Dendritic cell treated with granulocyte-macrophage colony-stimulating factor and Interleukin-4, amounts not matched to agents 40 ng/mL and 50 ng/mL, for 4 days (primary cell): Measurements from ENCODE around the gene SAMD4B.

Experiments
- H3K27ac Mint-ChIP-seq: one replicate; pipeline ENCODE4 v1.8.0; 2022; ENCODE audit warnings: mild to moderate bottlenecking, mixed read lengths
- H3K27me3 Mint-ChIP-seq: one replicate; pipeline ENCODE4 v1.8.0; 2022; ENCODE audit warnings: mild to moderate bottlenecking, mixed read lengths
- H3K36me3 Mint-ChIP-seq: one replicate; pipeline ENCODE4 v1.8.0; 2022; ENCODE audit warnings: low read depth, mixed read lengths
- H3K4me1 Mint-ChIP-seq: one replicate; pipeline ENCODE4 v1.8.0; 2022; ENCODE audit warnings: low read depth, mixed read lengths
- H3K4me3 Mint-ChIP-seq: one replicate; pipeline ENCODE4 v1.8.0; 2022; ENCODE audit warnings: mild to moderate bottlenecking, moderate library complexity, mixed read lengths
- H3K9me3 Mint-ChIP-seq: one replicate; pipeline ENCODE4 v1.8.0; 2022; ENCODE audit warnings: mixed read lengths
- intact Hi-C: fragments of 100-400 bp; cut with micrococcal nuclease; formaldehyde crosslinking; loops from one replicate; pipeline ENCODE4 v1.15.0; 2022

The SAMD4B gene

GRCh38 chr19:39355253-39355652 is 13.0 kb downstream of the SAMD4B start:
- intact Hi-C loops, result no loop called here
- no peak overlapping the region for H3K4me3 Mint-ChIP-seq
- H3K27me3 Mint-ChIP-seq, result no peaks in the 10 kb centered on the region

DNA sequence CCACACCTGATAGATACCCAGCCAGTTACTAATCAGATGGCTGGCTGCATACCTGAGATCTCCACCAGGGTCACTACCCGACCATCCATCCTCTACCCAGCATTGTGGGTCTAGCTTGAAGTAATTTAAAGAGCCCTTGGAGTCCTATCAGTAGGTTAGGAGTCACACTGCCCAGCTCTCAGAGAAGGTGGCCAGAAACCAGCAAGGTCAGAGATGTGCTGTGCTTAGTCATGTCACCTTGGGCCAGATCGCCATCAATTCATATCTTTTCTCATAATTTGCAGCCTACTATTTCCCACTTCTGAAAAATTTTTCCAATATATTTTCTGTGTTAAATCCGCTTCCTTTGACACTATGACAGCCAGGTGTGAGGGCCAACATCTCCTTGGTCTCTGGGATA is 13.9 kb downstream of the SAMD4B start:
- H3K27ac Mint-ChIP-seq, result no peak overlapping the region
- H3K4me1 Mint-ChIP-seq, result peaks cover 18% of the 10 kb centered on the region
- H3K4me3 Mint-ChIP-seq, result no peak overlapping the region
- no peaks in the 10 kb centered on the region for H3K9me3 Mint-ChIP-seq
- H3K36me3 Mint-ChIP-seq, result peaks cover 94% of the 10 kb centered on the region
- intact Hi-C loops, result no loop called here
- no peaks in the 10 kb centered on the region for H3K27me3 Mint-ChIP-seq

More at GRCh38 chr19:39355253-39355652, 13.0 kb downstream of the SAMD4B start:
- Mint-ChIP-seq H3K9me3 (no peaks in the 10 kb centered on the region), H3K4me1 (peaks cover 21% of the 10 kb centered on the region), H3K27ac (no peak overlapping the region), H3K36me3 (peaks cover 94% of the 10 kb centered on the region)

DNA sequence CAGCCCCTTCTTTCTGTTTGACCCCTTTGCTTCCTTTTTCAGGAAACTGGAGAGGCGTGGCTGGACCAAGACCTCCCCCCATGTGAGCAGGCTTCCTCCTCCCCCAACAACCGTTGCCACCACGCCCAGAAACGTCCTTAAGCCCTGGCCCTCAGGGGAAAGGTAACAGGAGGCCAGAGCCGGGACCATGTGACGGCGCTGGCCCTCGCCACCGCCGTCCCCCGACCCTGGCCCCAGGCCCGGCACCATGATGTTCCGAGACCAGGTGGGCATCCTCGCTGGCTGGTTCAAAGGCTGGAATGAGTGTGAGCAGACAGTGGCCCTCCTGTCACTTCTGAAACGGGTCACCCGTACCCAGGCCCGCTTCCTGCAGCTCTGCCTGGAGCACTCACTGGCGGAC is 14.4 kb downstream of the SAMD4B start:
- Mint-ChIP-seq H3K27me3 (no peaks in the 10 kb centered on the region), H3K9me3 (no peaks in the 10 kb centered on the region), H3K27ac (no peak overlapping the region), H3K36me3 (peaks cover 95% of the 10 kb centered on the region), H3K4me1 (peaks cover 12% of the 10 kb centered on the region), H3K4me3 (no peak overlapping the region)
- intact Hi-C loops, result no loop called here

- Mint-ChIP-seq H3K9me3 (no peaks in the 10 kb centered on the region), H3K27ac (no peak overlapping the region), H3K27me3 (no peaks in the 10 kb centered on the region), H3K36me3 (peaks cover 100% of the 10 kb centered on the region), H3K4me3 (no peak overlapping the region), H3K4me1 (peaks cover 8% of the 10 kb centered on the region)
- intact Hi-C loops, result no loop called here
These were observed 16.8 kb downstream of the SAMD4B start for GRCh38 chr19:39359026-39359425.

DNA sequence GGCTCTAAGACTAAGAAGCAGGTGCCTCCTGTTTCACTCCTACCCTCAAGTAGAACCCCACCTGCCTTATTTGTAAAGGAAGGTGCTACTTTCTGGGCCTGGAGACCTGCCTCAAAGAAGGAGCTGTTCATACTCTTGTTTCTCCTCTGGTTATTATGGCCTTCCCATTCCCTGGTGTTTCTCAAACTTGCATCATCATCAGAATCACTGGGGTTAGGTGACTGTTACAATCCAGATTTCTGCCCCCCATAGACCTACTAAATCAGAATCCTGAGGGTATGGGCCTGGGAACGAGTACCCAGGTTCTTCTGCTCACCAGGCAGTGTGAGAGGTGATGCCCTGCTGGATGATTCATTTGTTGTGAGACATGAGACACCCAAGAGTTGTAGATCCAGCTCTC is 18.4 kb downstream of the SAMD4B start:
- Mint-ChIP-seq H3K4me1 (peaks cover 8% of the 10 kb centered on the region), H3K4me3 (no peak overlapping the region), H3K27me3 (no peaks in the 10 kb centered on the region), H3K9me3 (no peaks in the 10 kb centered on the region), H3K27ac (no peak overlapping the region), H3K36me3 (peaks cover 100% of the 10 kb centered on the region)
- intact Hi-C loops, result no loop called here

- H3K9me3 Mint-ChIP-seq, result no peaks in the 10 kb centered on the region
- intact Hi-C loops, result no loop called here
- H3K27me3 Mint-ChIP-seq, result no peaks in the 10 kb centered on the region
- no peaks in the 10 kb centered on the region for H3K4me1 Mint-ChIP-seq
- H3K36me3 Mint-ChIP-seq, result peaks cover 96% of the 10 kb centered on the region
- H3K4me3 Mint-ChIP-seq, result no peak overlapping the region
- H3K27ac Mint-ChIP-seq, result no peak overlapping the region
These were observed 20.7 kb downstream of the SAMD4B start for GRCh38 chr19:39362682-39363657.

GRCh38 chr19:39363901-39364457 is 21.8 kb downstream of the SAMD4B start:
- peaks cover 96% of the 10 kb centered on the region for H3K36me3 Mint-ChIP-seq
- H3K27me3 Mint-ChIP-seq, result no peaks in the 10 kb centered on the region
- H3K27ac Mint-ChIP-seq, result no peak overlapping the region
- no peak overlapping the region for H3K4me3 Mint-ChIP-seq
- H3K9me3 Mint-ChIP-seq, result no peaks in the 10 kb centered on the region
- intact Hi-C loops, result no loop called here
- no peaks in the 10 kb centered on the region for H3K4me1 Mint-ChIP-seq

DNA sequence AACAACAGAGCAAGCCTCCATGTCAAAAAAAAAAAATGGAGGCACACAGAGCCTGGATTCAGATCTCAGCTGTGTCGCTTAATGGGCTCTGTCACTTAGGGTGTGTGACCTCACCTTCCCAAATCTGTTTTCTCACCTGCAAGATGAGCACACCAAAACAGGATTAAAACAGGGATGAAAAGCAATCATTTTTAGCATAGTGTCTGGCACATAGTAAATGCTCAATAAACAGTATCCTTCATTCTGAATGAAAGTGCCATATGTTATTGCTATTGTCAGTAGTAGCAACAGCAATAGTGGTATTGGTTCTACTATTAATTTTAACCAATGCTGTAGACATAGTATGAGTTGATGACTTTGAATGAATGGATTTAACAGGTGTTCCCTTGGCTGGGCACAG is 23.3 kb downstream of the SAMD4B start:
- no peak overlapping the region for H3K27ac Mint-ChIP-seq
- intact Hi-C loops, result no loop called here
- no peaks in the 10 kb centered on the region for H3K27me3 Mint-ChIP-seq

GRCh38 chr19:39369200-39369599 is 27.0 kb downstream of the SAMD4B start:
- intact Hi-C loops, result no loop called here
- Mint-ChIP-seq H3K4me1 (no peaks in the 10 kb centered on the region), H3K36me3 (peaks cover 96% of the 10 kb centered on the region), H3K27ac (no peak overlapping the region), H3K9me3 (no peaks in the 10 kb centered on the region), H3K4me3 (no peak overlapping the region), H3K27me3 (no peaks in the 10 kb centered on the region)

More for the DNA sequence above, 23.3 kb downstream of the SAMD4B start:
- Mint-ChIP-seq H3K4me1 (no peaks in the 10 kb centered on the region), H3K9me3 (no peaks in the 10 kb centered on the region), H3K36me3 (peaks cover 96% of the 10 kb centered on the region), H3K4me3 (no peak overlapping the region)

- H3K36me3 Mint-ChIP-seq, result peaks cover 96% of the 10 kb centered on the region
- intact Hi-C loops, result no loop called here
- H3K9me3 Mint-ChIP-seq, result no peaks in the 10 kb centered on the region
- H3K4me3 Mint-ChIP-seq, result no peak overlapping the region
- no peak overlapping the region for H3K27ac Mint-ChIP-seq
- H3K27me3 Mint-ChIP-seq, result no peaks in the 10 kb centered on the region
- no peaks in the 10 kb centered on the region for H3K4me1 Mint-ChIP-seq
These were observed 28.5 kb downstream of the SAMD4B start for GRCh38 chr19:39370735-39371134.

GRCh38 chr19:39372047-39372802 is 30.0 kb downstream of the SAMD4B start:
- intact Hi-C loops, result no loop called here
- H3K9me3 Mint-ChIP-seq, result no peaks in the 10 kb centered on the region
- H3K27ac Mint-ChIP-seq, result no peak overlapping the region
- no peaks in the 10 kb centered on the region for H3K27me3 Mint-ChIP-seq
- H3K36me3 Mint-ChIP-seq, result peaks cover 99% of the 10 kb centered on the region
- no peak overlapping the region for H3K4me3 Mint-ChIP-seq
- H3K4me1 Mint-ChIP-seq, result no peaks in the 10 kb centered on the region

GRCh38 chr19:39372941-39373340 is 30.7 kb downstream of the SAMD4B start:
- H3K4me3 Mint-ChIP-seq, result no peak overlapping the region
- peaks cover 100% of the 10 kb centered on the region for H3K36me3 Mint-ChIP-seq
- no peaks in the 10 kb centered on the region for H3K27me3 Mint-ChIP-seq
- no peaks in the 10 kb centered on the region for H3K4me1 Mint-ChIP-seq
- no peak overlapping the region for H3K27ac Mint-ChIP-seq
- intact Hi-C loops, result no loop called here
- H3K9me3 Mint-ChIP-seq, result no peaks in the 10 kb centered on the region

DNA sequence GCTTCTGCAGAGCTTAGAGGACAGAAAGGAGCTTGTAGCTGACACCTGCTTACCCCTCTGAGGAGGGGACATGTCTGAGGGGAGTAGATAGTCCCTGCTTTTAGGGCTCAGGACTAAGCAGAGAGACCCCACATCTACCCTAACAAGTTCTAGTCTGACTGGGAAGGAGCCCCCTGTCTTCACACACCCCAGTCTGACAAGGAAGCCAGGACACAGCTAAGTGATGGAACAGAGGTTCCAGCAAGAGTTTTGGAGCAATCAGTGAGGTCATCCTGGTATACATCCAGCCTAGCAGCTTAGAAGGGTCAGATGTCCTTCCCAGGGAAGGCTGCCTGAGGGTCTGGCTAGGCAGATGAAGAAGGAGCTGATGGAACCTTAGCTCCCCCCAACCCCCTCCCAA is 33.7 kb downstream of the SAMD4B start:
- no peaks in the 10 kb centered on the region for H3K4me1 Mint-ChIP-seq
- intact Hi-C loops, result no loop called here
- no peaks in the 10 kb centered on the region for H3K27me3 Mint-ChIP-seq
- no peak overlapping the region for H3K27ac Mint-ChIP-seq
- H3K9me3 Mint-ChIP-seq, result no peaks in the 10 kb centered on the region
- H3K36me3 Mint-ChIP-seq, result peaks cover 100% of the 10 kb centered on the region
- no peak overlapping the region for H3K4me3 Mint-ChIP-seq
